ENCODE results near the gene GSTCD.

GSTCD gene

GRCh38 chr4:105894660-105895582 is 186.3 kb downstream of the GSTCD start, which contains the start of gene NPNT:
NPNT (plus strand) TSS chr4:105895471; CDS start chr4:105895653, 182 bp downstream.
- no peak for DNase-seq

GRCh38 chr4:105895583-105896460 is 187.2 kb downstream of the GSTCD start:
- DNase-seq, result no peak

- DNase-seq, result no peak
Measured at GRCh38 chr4:105896461-105896942, 187.9 kb downstream of the GSTCD start.

Data from inflammatory macrophage (primary cell).